Activated naive CD4-positive, alpha-beta T cell treated with anti-CD3 and anti-CD28 coated beads, Interleukin-2, amount 50 U/mL, for 72 hours (primary cell): Measurements from ENCODE around the gene SOCS7. TPM values are rescaled to one million over a fixed set of nuclear protein-coding genes. Genes with fewer than 3 reads are reported as not detected.

Experiments used
- total RNA-seq, 2 donors: library from RNA; stranded (reverse); gene quantifications; one replicate each; pipeline ENCODE4 v1.2.3, GENCODE V29; 2022

The SOCS7 gene
- total RNA-seq, 2 donors from 2014 or later = 20.8 to 24.1 TPM

Other genes starting within 250 kb of the SOCS7 start
- gene TBC1D3E, start 223.9 kb upstream of the SOCS7 start, total RNA-seq = not detected
- gene TBC1D3, start 159.3 kb upstream of the SOCS7 start, total RNA-seq = 10 to 100 TPM in 1 of 2 donors, not detected in 1; 12.4 TPM
- 10 to 100 TPM; 64.6 to 72.3 TPM for gene MRPL45, start 54.7 kb upstream of the SOCS7 start, total RNA-seq
- gene GPR179, start 7.9 kb upstream of the SOCS7 start, total RNA-seq = under 1 TPM; 0.02 to 0.04 TPM
- gene ARHGAP23, start 76.6 kb downstream of the SOCS7 start, total RNA-seq = 1 to 10 TPM in 1 of 2 donors, under 1 TPM in 1; 0.43 to 1.3 TPM